Mucosa of descending colon (tissue), 3 donors: ENCODE measurements around the gene MS4A6A. TPM values are rescaled to one million over a fixed set of nuclear protein-coding genes. Genes with fewer than 3 reads are reported as not detected.
"Not testable (repeated sequence)": the region's sequence is repeated elsewhere in the genome, so short reads cannot be mapped to it uniquely, and the experiment has no call there.

Source experiments
- ATAC-seq: fragments of 200-7000 bp; cut with Tn5 transposase; one replicate; pipeline ENCODE4 v1.9.1; 2020; ENCODE audit warnings: mild to moderate bottlenecking, moderate library complexity
- DNase-seq, 3 donors: peaks; one replicate each; pipeline ENCODE4 v3.0.0-alpha.2; 2020
- H3K36me3 ChIP-seq: fragments of 200-600 bp; one replicate; pipeline ENCODE4 v1.8.0; 2021; ENCODE audit warnings: low read depth, mild to moderate bottlenecking
- H3K4me1 ChIP-seq: fragments of 200-600 bp; one replicate; pipeline ENCODE4 v1.8.0; 2021; ENCODE audit warnings: low read depth, mild to moderate bottlenecking
- H3K4me3 ChIP-seq: fragments of 200-600 bp; one replicate; pipeline ENCODE4 v1.8.0; 2021; ENCODE audit warnings: mild to moderate bottlenecking
- H3K9me3 ChIP-seq: fragments of 200-600 bp; one replicate; pipeline ENCODE4 v1.8.0; 2021; ENCODE audit warnings: mild to moderate bottlenecking
- CTCF ChIP-seq: fragments of 200-600 bp; IDR thresholded peaks from one replicate; pipeline ENCODE4 v1.8.0; 2022; ENCODE audit warnings: antibody characterized with exemption, mild to moderate bottlenecking
- intact Hi-C, 2 donors: fragments of 100-400 bp; cut with DNase I in 1 of 2; cut with micrococcal nuclease in 1 of 2; formaldehyde crosslinking; loops; one replicate each; pipeline versions ENCODE4 v1.11.0 to v1.11.1; 2022; cut with DNase I, micrococcal nuclease
- total RNA-seq, 3 donors: library from RNA; stranded (reverse); fragmentation: NEBNext Ultra II Directional in 2 of 3; extraction: Animal tissue kit (Norgen Biotek cat#: 25700) in 2 of 3; gene quantifications; one replicate each; pipeline versions ENCODE4 v1.2.1 to v1.2.4, GENCODE V29; 2021 to 2023
- donor health status: DM: no; HTN: no; CAD: no; lungs with moderate emphysema.
- donor health status: DM: no; HTN: no; CAD: no.
- donor health status: DM: no; HTN: yes; CAD: no.

Gene MS4A6A
- total RNA-seq, 3 donors from 2014 or later = 21.0 to 87.2 (median 85.8) TPM

- intact Hi-C loops, H3K9me3 ChIP-seq, H3K4me1 ChIP-seq, H3K36me3 ChIP-seq, ATAC-seq, H3K4me3 ChIP-seq: not testable (repeated sequence)
- DNase-seq = peak in 1 of 3 donors; percentile 18
Measured at GRCh38 chr11:60185512-60185827, 2.6 kb upstream of the MS4A6A start.

DNA sequence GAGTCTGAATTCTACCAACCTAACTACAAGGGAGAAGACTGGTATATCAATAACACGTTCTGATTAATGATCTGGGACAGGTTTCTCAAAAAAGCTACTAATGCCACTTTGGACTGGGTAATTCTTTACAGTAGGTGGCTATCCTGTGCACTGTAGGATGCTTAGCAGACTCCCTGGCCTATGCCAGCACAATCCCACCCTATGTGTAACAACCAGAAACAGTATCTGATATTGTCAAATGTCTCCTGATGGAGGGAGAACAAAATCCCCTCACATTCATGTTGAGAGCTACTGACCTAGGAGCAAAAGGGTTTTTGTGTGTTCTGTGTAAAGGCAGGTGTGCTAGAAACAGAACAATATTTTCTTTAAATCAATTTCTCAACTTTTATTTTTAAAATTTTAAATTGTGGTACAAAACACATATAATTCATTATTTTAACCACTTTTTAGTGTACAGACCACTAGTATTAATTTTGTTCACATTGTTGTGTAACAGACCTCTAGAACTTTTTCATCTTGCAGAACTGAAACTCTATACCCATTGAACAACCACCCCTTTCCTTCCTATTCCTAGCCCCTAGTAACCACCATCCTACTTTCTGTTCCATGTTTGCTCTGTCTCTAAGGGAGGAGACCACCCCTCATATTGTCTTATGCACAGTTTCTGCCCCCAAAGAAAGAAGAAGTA, 2.1 kb upstream of the MS4A6A start:
- H3K36me3 ChIP-seq = no peaks in the 10 kb centered on the region
- intact Hi-C loops = no loop called here
- no peak for TF ChIP-seq CTCF
- DNase-seq (no peak), ATAC-seq (peak; percentile 21)
- H3K4me1 ChIP-seq = no peaks in the 10 kb centered on the region
- H3K4me3 ChIP-seq = no peak overlapping the region
- H3K9me3 ChIP-seq = no peaks in the 10 kb centered on the region

GRCh38 chr11:60183591-60184205, 815 bp upstream of the MS4A6A start:
- DNase-seq (no peak), ATAC-seq (peak; percentile 22)
- H3K4me1 ChIP-seq = no peaks in the 10 kb centered on the region
- TF ChIP-seq CTCF = no peak
- intact Hi-C loops = no loop called here
- H3K36me3 ChIP-seq = no peaks in the 10 kb centered on the region
- H3K9me3 ChIP-seq = no peaks in the 10 kb centered on the region
- no peak overlapping the region for H3K4me3 ChIP-seq

DNA sequence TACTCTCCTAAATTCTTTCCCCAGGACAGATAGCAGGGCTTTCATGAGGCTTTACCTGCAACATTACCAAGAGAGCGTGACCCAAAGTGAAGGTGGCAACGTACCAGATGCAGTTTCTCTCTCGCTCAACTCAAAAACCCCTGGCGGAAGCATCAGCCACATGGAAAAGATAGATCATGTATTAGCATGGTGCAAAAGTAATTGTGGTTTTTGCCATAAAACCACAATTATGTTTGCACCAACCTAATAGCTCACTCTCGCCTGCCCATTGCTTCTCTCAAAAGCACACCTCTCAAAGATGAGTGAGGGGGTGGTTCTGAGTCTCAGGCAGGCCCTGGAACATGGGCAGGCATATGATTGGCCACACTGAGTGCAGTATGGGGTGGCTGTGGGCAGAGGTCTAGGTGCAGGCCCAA, 7.0 kb downstream of the MS4A6A start:
- intact Hi-C loops = no loop called here
- ATAC-seq = no peak
- no peak for DNase-seq
- Histone ChIP-seq H3K4me3 (no peak overlapping the region), H3K4me1 (no peaks in the 10 kb centered on the region), H3K36me3 (no peaks in the 10 kb centered on the region), H3K9me3 (no peaks in the 10 kb centered on the region)
- no peak for TF ChIP-seq CTCF

DNA sequence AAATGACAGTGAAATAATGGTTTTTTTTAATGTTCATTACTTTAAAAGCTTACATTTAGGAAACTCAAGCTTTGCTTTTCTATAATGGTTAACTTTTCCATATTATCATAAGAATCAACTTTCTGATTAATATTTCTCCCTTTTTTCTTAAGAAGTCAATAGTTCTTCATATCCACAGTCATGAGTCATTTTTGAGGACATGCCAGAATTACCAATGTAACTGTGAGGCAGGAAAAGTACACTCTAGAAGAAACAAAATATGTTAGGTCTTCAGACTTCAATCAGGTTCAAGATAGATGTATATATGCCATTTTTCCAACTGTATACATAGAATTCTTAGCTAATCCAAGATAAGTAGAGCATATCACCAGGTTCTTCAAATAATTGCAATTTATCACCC, 10.9 kb downstream of the MS4A6A start:
- Histone ChIP-seq H3K36me3 (no peaks in the 10 kb centered on the region), H3K9me3 (peaks cover 7% of the 10 kb centered on the region), H3K4me3 (no peak overlapping the region), H3K4me1 (no peaks in the 10 kb centered on the region)
- TF ChIP-seq CTCF = no peak
- intact Hi-C loops = no loop called here
- no peak for ATAC-seq
- no peak for DNase-seq

DNA sequence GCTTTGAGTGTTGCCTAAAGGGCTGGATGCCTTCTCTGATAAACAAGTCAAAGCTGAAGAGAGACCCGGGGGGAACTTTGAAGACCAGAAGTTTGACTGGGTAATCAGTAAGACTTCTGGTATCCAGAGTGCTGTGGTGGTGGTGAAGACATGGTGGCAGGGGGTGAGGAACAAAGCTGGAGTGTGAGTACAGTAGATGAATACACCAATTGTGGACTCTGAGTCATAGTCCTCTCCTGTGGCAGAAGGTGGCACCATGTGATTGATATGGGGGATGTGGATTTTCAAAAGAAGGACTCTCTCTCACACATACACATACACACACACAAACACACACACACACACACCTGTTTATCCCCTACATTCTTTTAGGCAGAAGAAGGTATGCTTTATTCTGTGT, 12.3 kb downstream of the MS4A6A start:
- ATAC-seq (peak; percentile 22), DNase-seq (no peak)
- H3K4me3 ChIP-seq = no peak overlapping the region
- intact Hi-C loops = no loop called here
- no peaks in the 10 kb centered on the region for H3K4me1 ChIP-seq
- no peaks in the 10 kb centered on the region for H3K36me3 ChIP-seq
- peaks cover 7% of the 10 kb centered on the region for H3K9me3 ChIP-seq
- no peak for TF ChIP-seq CTCF
